Epithelial cell of proximal tubule (primary cell): ENCODE data around the gene C2orf76. TPM values are rescaled to one million over a fixed set of nuclear protein-coding genes. Genes with fewer than 3 reads are reported as not detected.

Experiments used
- DNase-seq: peaks from one replicate; pipeline ENCODE4 v3.0.0-alpha.2; 2011; ENCODE audit warnings: low read depth
- H3K4me3 ChIP-seq: 2 replicates; pipeline ENCODE4 v1.5.1; 2011; ENCODE audit warnings: low read depth, mild to moderate bottlenecking, low read length
- CTCF ChIP-seq: conservative IDR thresholded peaks from 2 replicates; pipeline ENCODE4 v1.5.1; 2012; ENCODE audit warnings: low read depth, mild to moderate bottlenecking, low read length
- total RNA-seq: library from RNA; depleted of rRNA; stranded (reverse); fragments of >200 nt; gene quantifications from 2 replicates; pipeline ENCODE4 v1.2.3, GENCODE V29; 2015

Gene C2orf76
- total RNA-seq, 1 donor from 2014 or later, result 9.3 TPM

DNA sequence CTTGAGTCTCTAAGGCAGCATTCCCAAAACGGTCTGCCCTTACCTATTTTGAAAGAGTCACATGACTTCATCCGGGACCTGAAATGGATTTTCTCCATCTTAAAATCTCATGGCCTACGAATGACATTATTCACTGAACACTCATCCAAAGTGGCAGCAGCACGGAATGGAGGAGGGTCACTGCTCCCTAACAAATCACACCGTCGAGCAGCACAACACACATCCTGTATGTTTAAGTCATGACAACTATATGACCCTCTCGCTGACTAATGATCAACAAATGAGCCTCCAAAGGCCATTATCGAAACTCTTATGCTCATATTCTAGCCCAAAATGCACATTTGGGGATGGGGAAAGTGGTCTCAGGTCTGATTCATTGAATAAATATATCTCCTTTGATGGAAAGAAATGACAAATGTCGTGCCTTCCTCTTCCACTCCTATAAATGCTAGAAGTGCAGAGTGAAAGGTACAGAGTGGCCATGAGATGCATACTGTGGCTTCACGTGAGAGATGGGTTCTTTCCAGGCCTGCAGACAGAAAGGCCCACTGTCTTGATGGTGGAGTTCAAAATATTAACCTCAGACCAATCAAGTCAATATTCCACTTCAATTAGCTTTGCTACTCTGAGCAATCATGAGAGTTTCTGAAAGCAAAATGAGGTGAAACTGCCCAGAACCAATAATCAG is 70.8 kb downstream of the C2orf76 start:
- TF ChIP-seq CTCF, result no peak
- H3K4me3 ChIP-seq, result no peak overlapping the region
- no peak for DNase-seq

GRCh38 chr2:119294671-119295070 is 72.0 kb downstream of the C2orf76 start:
- no peak for DNase-seq
- TF ChIP-seq CTCF, result no peak
- no peak overlapping the region for H3K4me3 ChIP-seq

DNA sequence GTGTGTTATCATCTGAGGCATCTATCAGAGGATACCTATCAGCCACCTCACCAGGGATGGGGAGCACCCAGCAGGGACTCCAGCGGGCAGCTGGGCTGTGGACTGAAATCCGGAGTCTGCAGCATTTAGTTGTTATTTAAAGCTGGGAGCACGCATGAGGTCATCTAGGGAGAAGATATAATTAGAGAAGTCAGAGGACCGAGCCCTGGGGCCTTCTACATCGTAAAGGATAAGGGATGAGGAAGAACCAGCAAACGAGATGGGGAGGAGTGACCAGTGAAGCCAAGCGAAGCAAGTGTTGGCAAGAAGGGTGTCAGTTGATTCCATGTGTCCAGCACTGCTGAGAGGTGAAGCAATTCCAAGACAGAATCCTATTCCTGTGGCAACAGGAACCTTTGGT is 72.7 kb downstream of the C2orf76 start:
- DNase-seq, result no peak
- H3K4me3 ChIP-seq, result no peak overlapping the region
- no peak for TF ChIP-seq CTCF

GRCh38 chr2:119293254-119293653 is 73.4 kb downstream of the C2orf76 start:
- DNase-seq, result peak; percentile 22
- no peak overlapping the region for H3K4me3 ChIP-seq

GRCh38 chr2:119292226-119292625 is 74.4 kb downstream of the C2orf76 start:
- H3K4me3 ChIP-seq, result no peak overlapping the region
- DNase-seq, result no peak
- peak; percentile 25 for TF ChIP-seq CTCF

More at GRCh38 chr2:119293254-119293653, 73.4 kb downstream of the C2orf76 start:
- TF ChIP-seq CTCF, result no peak

- no peak overlapping the region for H3K4me3 ChIP-seq
- no peak for TF ChIP-seq CTCF
- no peak for DNase-seq
These were observed 75.0 kb downstream of the C2orf76 start for GRCh38 chr2:119291588-119292167.
